Measurements from ENCODE around the gene LTBP3. TPM values are rescaled to one million over a fixed set of nuclear protein-coding genes. Genes with fewer than 3 reads are reported as not detected.
A peak's percentile ranks its signal among the peaks of the same experiment; 100 is the strongest.

Gene LTBP3
- total and polyA plus RNA-seq, 9 of the 15 experiments (the other 6 are each of a cell fraction or from before 2014, with no cell fraction given) = 0.06 to 20.5 (median 4.8) TPM

GRCh38 chr11:65546217-65546958, 11.8 kb downstream of the LTBP3 start (continued):
- TF ChIP-seq PBX2 (CRISPR knock-in tag; IDR thresholded peaks at IDR 0.05; ENCODE audit: low read depth) = peak; percentile 46; the same call in 1 of the 2 replicates
- TF ChIP-seq PBX2 (tag; conservative IDR thresholded peaks at IDR 0.05; ENCODE audit: low read depth) = no peak; the same call in 1 of the 2 replicates
- no peak for TF ChIP-seq TCF7L2 (IDR thresholded peaks at IDR 0.05; ENCODE audit: low read depth, low read length)
- TF ChIP-seq ZNF668 (CRISPR knock-in tag; IDR thresholded peaks at IDR 0.05) = no peak
- no peak for TF ChIP-seq CAMTA2 (CRISPR knock-in tag; conservative IDR thresholded peaks at IDR 0.05)
- TF ChIP-seq HDGF (IDR thresholded peaks at IDR 0.05) = no peak
- TF ChIP-seq CREB1 (IDR thresholded peaks at IDR 0.05) = no peak
- 0 out of 2 replicates have a peak, but pooled peaks have one; percentile 36 for TF ChIP-seq CREB1 (CRISPR knock-in tag; IDR thresholded peaks at IDR 0.05)
- peak; percentile 92 for TF ChIP-seq PKNOX1 (IDR thresholded peaks at IDR 0.05)
- no peak for TF ChIP-seq NFE2L1 (tag; IDR thresholded peaks at IDR 0.05; ENCODE audit: borderline replicate concordance, low read depth)
- TF ChIP-seq ETV5 (CRISPR knock-in tag; IDR thresholded peaks at IDR 0.05; ENCODE audit: low read depth) = peak; percentile 71
- no peak for TF ChIP-seq RBM14 (IDR thresholded peaks at IDR 0.05; ENCODE audit: borderline replicate concordance, insufficient read depth, low read depth, low read length)
- TF ChIP-seq RREB1 (CRISPR knock-in tag; IDR thresholded peaks at IDR 0.05) = no peak
- TF ChIP-seq ZNF644 (tag; IDR thresholded peaks at IDR 0.05; ENCODE audit: low read depth) = no peak
- no peak for TF ChIP-seq ZNF232 (CRISPR knock-in tag; IDR thresholded peaks at IDR 0.05)
- no peak for TF ChIP-seq ZNF444 (CRISPR knock-in tag; IDR thresholded peaks at IDR 0.05)
- no peak for TF ChIP-seq BRD9 (IDR thresholded peaks at IDR 0.05; ENCODE audit: low read depth, partially characterized antibody)
- TF ChIP-seq SMAD1 (IDR thresholded peaks at IDR 0.05; ENCODE audit: low read depth, low read length, partially characterized antibody) = no peak
- no peak for TF ChIP-seq THRAP3 (IDR thresholded peaks at IDR 0.05; ENCODE audit: borderline replicate concordance)
- no peak for TF ChIP-seq SPI1 (IDR thresholded peaks at IDR 0.05; ENCODE audit: borderline replicate concordance, low read depth, low read length)
